ACHN (cell line): ENCODE results near the gene KPNA1.

ENCODE experiments used
- DNase-seq: peaks from one replicate; pipeline ENCODE4 v3.0.0-alpha.2; 2015
- in situ Hi-C: cut with HindIII; loops from 2 replicates; pipeline ENCODE4 v1.10.0; 2017; ENCODE audit warnings: low sequenced_read_pairs, low pct_ligation_motif_present, low pct_unique_long_range_greater_than_20kb

The KPNA1 gene

GRCh38 chr3:122514123-122515019, at the start of gene KPNA1:
Gene KPNA1 (minus strand): TSS chr3:122514939. CDS start chr3:122496565, 18,374 bp downstream.
- in situ Hi-C loops = no loop called here
- DNase-seq = peak; percentile 86

- DNase-seq = peak; percentile 82
- in situ Hi-C loops = no loop called here
Observed at GRCh38 chr3:122564155-122564912, 49.6 kb upstream of the KPNA1 start, which contains the start of the genes DTX3L and PARP9. Gene DTX3L (plus strand): TSS chr3:122564338. CDS start chr3:122564427, 89 bp downstream. Gene PARP9 (minus strand): TSS chr3:122564300. CDS start chr3:122559620, 4,680 bp downstream.

GRCh38 chr3:122563717-122564025, 48.9 kb upstream of the KPNA1 start:
- in situ Hi-C loops = no loop called here
- DNase-seq = peak; percentile 14

GRCh38 chr3:122562923-122563716, 48.4 kb upstream of the KPNA1 start:
- in situ Hi-C loops = no loop called here
- no peak for DNase-seq

- DNase-seq = peak; percentile 62
- in situ Hi-C loops = no loop called here
Observed at GRCh38 chr3:122560680-122561079, 45.9 kb upstream of the KPNA1 start.

GRCh38 chr3:122559906-122560305, 45.2 kb upstream of the KPNA1 start:
- in situ Hi-C loops = no loop called here
- no peak for DNase-seq

GRCh38 chr3:122558605-122559004, 43.9 kb upstream of the KPNA1 start:
- no peak for DNase-seq
- in situ Hi-C loops = no loop called here

- in situ Hi-C loops = no loop called here
- DNase-seq = no peak
Observed at GRCh38 chr3:122557356-122557755, 42.6 kb upstream of the KPNA1 start.

GRCh38 chr3:122555275-122556071, 40.7 kb upstream of the KPNA1 start:
- in situ Hi-C loops = no loop called here
- peak; percentile 29 for DNase-seq

- no peak for DNase-seq
- in situ Hi-C loops = no loop called here
Observed at GRCh38 chr3:122553171-122553570, 38.4 kb upstream of the KPNA1 start.

GRCh38 chr3:122548619-122549018, 33.9 kb upstream of the KPNA1 start:
- in situ Hi-C loops = no loop called here
- DNase-seq = no peak

GRCh38 chr3:122548076-122548475, 33.3 kb upstream of the KPNA1 start:
- in situ Hi-C loops = no loop called here
- DNase-seq = no peak

- in situ Hi-C loops = no loop called here
Observed at GRCh38 chr3:122546151-122546550, 31.4 kb upstream of the KPNA1 start.

GRCh38 chr3:122538956-122539490, 24.3 kb upstream of the KPNA1 start:
- in situ Hi-C loops = no loop called here
- no peak for DNase-seq

More at GRCh38 chr3:122546151-122546550, 31.4 kb upstream of the KPNA1 start:
- no peak for DNase-seq

GRCh38 chr3:122536632-122537001, 21.9 kb upstream of the KPNA1 start:
- no peak for DNase-seq
- in situ Hi-C loops = no loop called here

GRCh38 chr3:122535964-122536631, 21.4 kb upstream of the KPNA1 start:
- in situ Hi-C loops = no loop called here

GRCh38 chr3:122533931-122534334, 19.2 kb upstream of the KPNA1 start:
- in situ Hi-C loops = no loop called here
- DNase-seq = peak; percentile 67

More at GRCh38 chr3:122535964-122536631, 21.4 kb upstream of the KPNA1 start:
- DNase-seq = no peak
